RPMI8226 (cell line): ENCODE data around the gene ZNF774.
"Not testable (repeated sequence)": the region's sequence is repeated elsewhere in the genome, so short reads cannot be mapped to it uniquely, and the experiment has no call there.

ENCODE experiments used
- DNase-seq: peaks from one replicate; pipeline ENCODE4 v3.0.0-alpha.2; 2015

The ZNF774 gene

GRCh38 chr15:90347431-90348065 lies 4.5 kb upstream of the ZNF774 start:
- not testable (repeated sequence) for DNase-seq

GRCh38 chr15:90348456-90348855 lies 3.6 kb upstream of the ZNF774 start:
- DNase-seq: no peak

- no peak for DNase-seq
These were observed 3.0 kb upstream of the ZNF774 start for GRCh38 chr15:90349072-90349471.

- DNase-seq: no peak
These were observed 2.3 kb upstream of the ZNF774 start for GRCh38 chr15:90349821-90350220.

DNA sequence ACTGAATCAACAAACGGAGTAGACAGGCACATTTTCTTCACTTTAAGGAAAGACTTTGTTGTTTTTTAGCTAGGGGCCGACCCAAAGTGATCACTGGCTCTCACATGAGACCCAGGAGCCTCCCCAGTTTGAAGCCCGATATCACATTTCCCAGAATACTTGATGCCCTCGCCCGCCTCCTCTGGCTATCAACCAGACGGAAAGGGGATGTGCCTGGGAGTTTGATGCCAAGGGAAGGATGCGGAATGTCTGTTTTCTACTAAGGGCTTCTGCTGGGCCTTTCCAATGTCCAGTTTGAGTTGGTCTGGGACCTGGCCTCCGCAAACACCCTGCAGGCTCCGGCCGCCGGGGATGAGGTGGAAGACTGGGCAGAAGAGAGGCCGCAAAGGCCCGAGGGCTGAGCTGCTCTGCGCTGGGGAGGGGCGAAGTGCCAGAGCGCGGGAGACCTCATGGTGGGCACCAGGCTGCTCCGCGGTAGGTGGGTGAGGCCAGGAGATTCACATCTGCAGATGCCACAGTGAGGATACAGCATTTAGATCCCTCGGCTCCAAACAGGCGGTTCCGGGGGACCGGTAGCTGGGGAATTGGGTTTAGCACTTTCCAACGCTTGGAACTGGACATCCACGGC lies 491 bp upstream of the ZNF774 start:
- DNase-seq: no peak

- no peak for DNase-seq
These were observed 2.9 kb downstream of the ZNF774 start for GRCh38 chr15:90354986-90355385.

DNA sequence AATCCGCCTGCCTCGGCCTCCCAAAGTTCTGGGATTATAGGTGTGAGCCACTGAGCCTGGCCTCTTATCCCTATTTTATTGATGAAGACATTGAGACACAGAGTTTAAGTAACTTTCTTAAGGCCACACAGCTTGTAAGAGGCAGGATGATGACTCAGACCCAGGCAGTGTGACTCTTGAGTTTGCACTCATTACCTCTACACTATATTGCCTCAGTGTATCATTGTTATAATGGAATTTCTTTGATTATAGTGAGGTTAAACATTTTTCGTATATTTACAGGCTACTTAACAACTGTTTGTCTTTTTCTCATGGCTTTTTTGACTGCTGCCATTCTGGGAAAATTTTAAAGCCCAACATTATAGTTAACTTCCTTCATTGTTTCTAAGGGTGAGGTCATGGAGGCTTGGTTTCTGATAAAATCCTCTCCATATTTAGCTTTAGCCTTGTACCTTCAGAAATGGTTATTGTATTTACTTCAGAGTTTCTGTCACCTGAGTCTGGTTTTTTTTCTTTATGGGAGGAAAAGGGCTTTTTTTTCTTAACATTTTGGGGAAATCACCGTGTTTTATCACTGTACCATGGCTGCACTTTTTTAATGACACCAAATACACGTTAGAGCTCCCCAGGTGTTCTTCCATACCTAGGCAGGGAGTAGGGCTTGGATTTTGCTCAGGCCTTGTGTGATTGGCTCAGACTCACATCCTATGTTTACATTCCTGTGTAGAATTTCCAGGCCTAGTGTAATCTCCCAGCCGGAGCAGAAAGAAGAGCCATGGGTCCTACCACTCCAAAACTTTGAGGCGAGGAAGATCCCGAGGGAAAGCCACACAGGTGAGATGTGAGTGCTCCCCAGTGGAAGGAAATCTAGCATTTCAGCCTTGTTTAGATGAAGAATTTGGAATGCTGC lies 6.3 kb downstream of the ZNF774 start:
- no peak for DNase-seq

GRCh38 chr15:90360746-90361145 lies 8.7 kb downstream of the ZNF774 start:
- DNase-seq: no peak

- no peak for DNase-seq
These were observed 10.8 kb downstream of the ZNF774 start for GRCh38 chr15:90362936-90363212.

DNA sequence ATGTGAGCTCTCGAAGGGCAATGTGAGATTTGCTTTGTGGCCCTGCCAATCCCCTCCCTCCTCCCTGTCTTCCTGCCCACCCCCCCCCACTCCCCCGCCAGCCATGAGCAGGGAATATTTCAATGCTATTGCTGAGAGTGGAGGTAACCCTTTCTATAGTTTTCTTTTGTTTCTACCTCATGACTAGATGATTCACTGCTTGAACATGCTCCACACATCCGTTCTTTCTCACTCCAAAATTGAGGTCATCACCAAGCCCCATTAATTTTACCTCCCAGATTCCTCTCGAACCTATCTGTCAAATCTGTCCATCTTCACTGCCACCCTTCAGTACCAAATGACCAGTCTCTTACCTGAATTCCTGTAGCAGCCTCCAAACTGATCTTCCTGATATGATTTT lies 12.2 kb downstream of the ZNF774 start:
- DNase-seq: no peak

- no peak for DNase-seq
These were observed 13.5 kb downstream of the ZNF774 start for GRCh38 chr15:90365414-90366055.

GRCh38 chr15:90367576-90367975 lies 15.5 kb downstream of the ZNF774 start:
- DNase-seq: no peak

DNA sequence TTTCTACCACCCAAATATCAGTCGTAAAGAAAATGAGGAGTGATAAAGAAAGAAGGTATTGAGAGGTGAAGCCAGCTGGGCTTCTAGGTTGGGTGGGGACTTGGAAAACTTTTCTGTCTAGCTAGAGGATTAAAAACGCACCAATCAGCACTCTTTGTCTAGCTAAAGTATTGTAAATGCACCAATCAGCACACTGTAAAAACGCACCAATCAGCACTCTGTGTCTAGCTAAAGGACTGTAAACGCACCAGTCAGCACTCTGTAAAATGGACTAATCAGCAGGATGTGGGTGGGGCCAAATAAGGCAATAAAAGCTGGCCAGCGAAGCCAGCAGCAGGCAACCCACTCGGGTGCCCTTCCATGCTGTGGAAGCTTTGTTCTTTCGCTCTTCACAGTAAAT lies 23.0 kb downstream of the ZNF774 start:
- no peak for DNase-seq

DNA sequence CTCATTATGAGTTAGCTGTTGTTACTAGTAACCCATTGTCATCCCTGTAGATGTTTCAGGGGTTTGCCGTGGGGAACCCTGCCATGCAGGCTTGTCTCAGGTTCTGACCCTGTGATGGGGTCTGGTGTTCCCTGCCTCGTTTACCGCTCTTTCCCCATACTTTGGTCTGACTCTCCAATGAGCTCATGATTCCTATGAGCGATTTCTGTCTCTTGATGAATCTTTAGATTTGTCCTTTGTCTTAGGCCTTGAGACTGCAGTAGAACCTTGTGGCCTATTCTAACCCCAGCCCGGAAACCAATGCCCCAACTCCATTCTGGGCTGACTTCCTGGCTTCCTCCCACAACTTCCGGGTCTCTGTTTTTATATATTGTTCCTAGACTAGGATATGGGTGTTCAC lies 24.7 kb downstream of the ZNF774 start:
- no peak for DNase-seq

- no peak for DNase-seq
These were observed 27.2 kb downstream of the ZNF774 start for GRCh38 chr15:90379263-90379662.

GRCh38 chr15:90381515-90381914 lies 29.4 kb downstream of the ZNF774 start:
- no peak for DNase-seq

GRCh38 chr15:90382320-90382719 lies 30.2 kb downstream of the ZNF774 start:
- DNase-seq: no peak

DNA sequence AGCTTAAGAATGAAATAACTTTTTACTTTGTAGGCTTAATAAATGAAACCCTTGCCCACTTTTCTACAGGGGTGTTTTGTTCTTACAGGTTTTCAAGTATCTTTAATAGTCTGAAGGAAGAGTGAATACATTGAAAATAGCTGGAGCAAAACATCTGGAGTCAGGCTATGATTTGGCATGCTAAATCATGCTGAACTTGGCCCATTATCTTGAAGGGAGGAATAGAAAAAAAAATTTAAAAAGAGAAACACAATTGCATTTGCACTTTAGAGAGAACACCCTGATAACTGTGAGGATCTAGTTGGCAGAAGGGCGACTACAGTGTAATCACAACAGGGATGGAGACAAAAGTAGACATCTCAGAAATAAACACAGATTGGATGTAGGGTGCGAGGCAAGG lies 34.1 kb downstream of the ZNF774 start:
- no peak for DNase-seq

DNA sequence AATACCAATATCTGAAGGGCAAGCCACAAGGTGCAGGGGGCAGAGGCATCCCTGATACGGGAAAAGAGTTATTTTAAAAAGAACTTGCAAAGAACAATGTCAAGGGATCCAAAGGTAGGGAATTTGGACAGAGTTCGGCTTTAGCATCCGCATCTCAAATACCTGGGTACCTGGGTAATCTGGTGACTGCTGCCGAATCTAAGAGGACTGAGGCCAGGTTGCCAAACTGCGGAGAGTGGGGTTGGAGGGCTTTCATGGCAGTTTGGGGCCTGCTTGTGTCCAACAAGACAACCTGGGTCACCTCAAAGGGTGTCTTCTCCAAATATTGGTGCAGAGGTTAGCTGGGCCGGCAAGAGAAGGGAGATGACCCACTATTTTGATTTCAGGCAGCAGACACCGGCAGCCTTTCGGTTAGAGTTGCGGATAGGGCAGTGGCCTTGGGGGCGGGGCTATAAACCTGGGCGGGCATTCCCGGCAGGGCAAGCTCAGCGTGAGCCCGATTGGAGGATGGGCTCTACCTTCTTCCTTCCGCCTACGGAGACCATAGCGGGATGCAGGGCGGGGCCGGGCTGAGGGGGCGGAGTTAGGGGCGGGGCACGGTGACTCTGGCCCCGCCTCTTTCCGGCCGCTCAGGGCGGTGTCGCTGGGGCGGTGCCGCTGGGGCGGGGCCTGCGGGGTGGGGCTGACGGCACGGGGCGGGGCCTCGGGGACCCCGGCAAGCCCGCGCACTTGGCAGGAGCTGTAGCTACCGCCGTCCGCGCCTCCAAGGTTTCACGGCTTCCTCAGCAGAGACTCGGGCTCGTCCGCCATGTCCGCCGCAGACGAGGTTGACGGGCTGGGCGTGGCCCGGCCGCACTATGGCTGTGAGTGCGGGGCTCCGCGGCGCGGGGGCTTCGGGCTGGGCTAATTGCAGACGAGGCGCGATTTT lies 35.7 kb downstream of the ZNF774 start, which contains the start of gene IQGAP1:
Gene IQGAP1 (plus strand): TSS at position 709 of the 928 bp plus-strand sequence. CDS start 100 bp downstream, at position 809.
- DNase-seq: peak; percentile 99

GRCh38 chr15:90388462-90389380 lies 36.6 kb downstream of the ZNF774 start:
- peak; percentile 71 for DNase-seq

GRCh38 chr15:90389513-90389912 lies 37.4 kb downstream of the ZNF774 start:
- DNase-seq: no peak
